ENCODE measurements around the gene RNASEH2B. TPM values are rescaled to one million over a fixed set of nuclear protein-coding genes. Genes with fewer than 3 reads are reported as not detected.

RNASEH2B gene
- total RNA-seq, 1 experiment from 2014 or later = 80.7 TPM

DNA sequence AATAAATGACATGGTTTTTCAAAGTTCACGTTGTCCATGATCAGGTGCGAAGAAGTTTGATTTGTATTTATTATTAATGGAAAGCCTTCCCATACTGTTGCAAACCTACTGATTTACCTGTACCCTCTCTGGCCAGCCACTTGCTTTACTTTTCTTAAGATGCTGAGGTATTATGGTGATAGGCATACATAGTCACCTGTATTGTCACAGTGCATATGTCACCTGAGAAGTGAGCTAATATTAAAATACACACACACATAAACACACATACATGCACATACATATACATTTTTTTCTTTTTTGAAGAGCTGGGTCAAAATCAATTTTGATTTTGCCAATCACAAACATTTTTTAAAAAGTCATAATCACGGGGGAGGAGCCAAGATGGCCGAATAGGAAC, 72.1 kb downstream of the RNASEH2B start:
- Histone ChIP-seq H3K4me3 (ENCODE audit: low read depth, low read length, poor library complexity, severe bottlenecking) (no peak overlapping the region), H3K27ac (ENCODE audit: low read depth, low read length, poor library complexity, severe bottlenecking) (no peak overlapping the region), H3K36me3 (ENCODE audit: insufficient read depth, low read length, poor library complexity, severe bottlenecking) (no peaks in the 10 kb centered on the region), H3K4me1 (ENCODE audit: insufficient read depth, low read length, poor library complexity, severe bottlenecking) (no peaks in the 10 kb centered on the region), H3K27me3 (replicated peaks; ENCODE audit: insufficient read depth, low read depth, low read length, poor library complexity) (no peaks in the 10 kb centered on the region), H3K9me3 (ENCODE audit: low read depth, low read length, poor library complexity, severe bottlenecking) (no peaks in the 10 kb centered on the region)
- DNase-seq (ENCODE audit: low spot score) = no peak
- intact Hi-C loops (cut with micrococcal nuclease; ENCODE audit: unreplicated experiment) = no loop called here
- BruUV-seq (replicated peaks) = no TSS peak
- POLR2A ChIA-PET (ENCODE audit: low non-redundant PET) = no interaction called here
- TF ChIP-seq, protein P1, sequence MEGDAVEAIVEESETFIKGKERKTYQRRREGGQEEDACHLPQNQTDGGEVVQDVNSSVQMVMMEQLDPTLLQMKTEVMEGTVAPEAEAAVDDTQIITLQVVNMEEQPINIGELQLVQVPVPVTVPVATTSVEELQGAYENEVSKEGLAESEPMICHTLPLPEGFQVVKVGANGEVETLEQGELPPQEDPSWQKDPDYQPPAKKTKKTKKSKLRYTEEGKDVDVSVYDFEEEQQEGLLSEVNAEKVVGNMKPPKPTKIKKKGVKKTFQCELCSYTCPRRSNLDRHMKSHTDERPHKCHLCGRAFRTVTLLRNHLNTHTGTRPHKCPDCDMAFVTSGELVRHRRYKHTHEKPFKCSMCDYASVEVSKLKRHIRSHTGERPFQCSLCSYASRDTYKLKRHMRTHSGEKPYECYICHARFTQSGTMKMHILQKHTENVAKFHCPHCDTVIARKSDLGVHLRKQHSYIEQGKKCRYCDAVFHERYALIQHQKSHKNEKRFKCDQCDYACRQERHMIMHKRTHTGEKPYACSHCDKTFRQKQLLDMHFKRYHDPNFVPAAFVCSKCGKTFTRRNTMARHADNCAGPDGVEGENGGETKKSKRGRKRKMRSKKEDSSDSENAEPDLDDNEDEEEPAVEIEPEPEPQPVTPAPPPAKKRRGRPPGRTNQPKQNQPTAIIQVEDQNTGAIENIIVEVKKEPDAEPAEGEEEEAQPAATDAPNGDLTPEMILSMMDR (conservative IDR thresholded peaks at IDR 0.05; ENCODE audit: low read depth, low read length) = no peak
- TF ChIP-seq EZH2 (IDR thresholded peaks at IDR 0.05; ENCODE audit: borderline replicate concordance, low read depth, low read length, poor library complexity, severe bottlenecking) = no peak
- CTCF ChIA-PET = no interaction called here

DNA sequence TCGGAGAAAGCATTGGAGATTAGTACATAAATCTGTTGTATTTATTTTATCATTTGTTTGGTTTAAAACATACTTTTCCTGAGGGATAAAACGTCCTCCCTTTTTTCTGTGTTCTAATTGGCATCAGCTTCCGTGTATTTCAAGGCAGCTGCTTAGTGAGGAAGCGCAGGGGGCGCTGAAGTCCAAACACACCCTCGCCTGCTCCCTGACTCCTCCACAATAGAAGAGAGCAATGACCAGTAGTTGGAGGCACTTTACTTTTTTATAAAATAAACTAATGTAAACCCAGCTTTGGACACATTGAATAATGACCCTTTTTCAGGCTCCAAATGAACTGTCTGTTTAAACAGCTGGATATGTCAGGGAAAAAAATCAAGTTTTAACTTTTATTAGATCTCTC, 79.9 kb downstream of the RNASEH2B start:
- CTCF ChIA-PET = no interaction called here
- POLR2A ChIA-PET (ENCODE audit: low non-redundant PET) = no interaction called here
- no peak for TF ChIP-seq EZH2 (IDR thresholded peaks at IDR 0.05; ENCODE audit: borderline replicate concordance, low read depth, low read length, poor library complexity, severe bottlenecking)
- TF ChIP-seq, protein P1 (conservative IDR thresholded peaks at IDR 0.05; ENCODE audit: low read depth, low read length) = peak; percentile 30; the same call in 1 of the 2 replicates
- Histone ChIP-seq H3K4me3 (ENCODE audit: low read depth, low read length, poor library complexity, severe bottlenecking) (no peak overlapping the region), H3K36me3 (ENCODE audit: insufficient read depth, low read length, poor library complexity, severe bottlenecking) (no peaks in the 10 kb centered on the region), H3K27me3 (replicated peaks; ENCODE audit: insufficient read depth, low read depth, low read length, poor library complexity) (no peaks in the 10 kb centered on the region), H3K4me1 (ENCODE audit: insufficient read depth, low read length, poor library complexity, severe bottlenecking) (peaks cover 4% of the 10 kb centered on the region), H3K27ac (ENCODE audit: low read depth, low read length, poor library complexity, severe bottlenecking) (no peak overlapping the region), H3K9me3 (ENCODE audit: low read depth, low read length, poor library complexity, severe bottlenecking) (no peaks in the 10 kb centered on the region)
- BruUV-seq (replicated peaks) = no TSS peak
- DNase-seq (ENCODE audit: low spot score) = no peak
- intact Hi-C loops (cut with micrococcal nuclease; ENCODE audit: unreplicated experiment) = no loop called here

DNA sequence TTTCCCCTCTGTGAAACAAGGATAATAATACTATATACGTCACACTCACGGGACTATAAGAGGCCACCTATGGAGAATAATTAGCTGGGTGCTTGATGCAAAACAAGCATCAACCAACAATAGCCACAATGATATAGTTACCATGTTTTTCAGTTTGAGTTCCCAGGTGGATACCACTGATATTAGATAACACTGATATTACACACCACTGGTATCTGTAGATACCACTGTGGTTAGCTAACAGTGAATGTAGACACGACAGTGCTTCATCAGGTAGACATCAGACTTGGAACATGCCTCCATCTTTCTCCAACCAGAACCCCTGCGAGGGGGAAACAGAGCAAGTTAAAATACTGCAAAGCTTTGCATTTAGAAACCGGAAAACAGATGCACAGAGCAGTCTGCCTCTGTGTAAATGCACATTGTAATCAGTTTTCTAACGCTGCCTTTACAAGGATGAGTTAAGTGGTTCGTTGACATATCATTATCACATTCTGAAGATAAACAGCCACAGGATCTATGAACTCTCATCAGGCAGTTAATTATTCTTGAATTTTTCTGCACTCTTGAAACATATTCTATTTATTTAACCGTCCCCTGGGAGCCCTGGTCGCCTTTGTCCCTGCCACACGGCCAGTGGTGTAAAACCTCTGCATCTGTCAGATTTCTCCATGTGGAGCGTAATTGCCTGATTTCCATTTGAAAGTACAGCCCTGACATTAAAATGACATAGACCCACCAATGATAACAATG, 80.7 kb downstream of the RNASEH2B start:
- Histone ChIP-seq H3K27me3 (replicated peaks; ENCODE audit: insufficient read depth, low read depth, low read length, poor library complexity) (no peaks in the 10 kb centered on the region), H3K36me3 (ENCODE audit: insufficient read depth, low read length, poor library complexity, severe bottlenecking) (no peaks in the 10 kb centered on the region), H3K4me1 (ENCODE audit: insufficient read depth, low read length, poor library complexity, severe bottlenecking) (peaks cover 8% of the 10 kb centered on the region), H3K9me3 (ENCODE audit: low read depth, low read length, poor library complexity, severe bottlenecking) (no peaks in the 10 kb centered on the region), H3K27ac (ENCODE audit: low read depth, low read length, poor library complexity, severe bottlenecking) (no peak overlapping the region), H3K4me3 (ENCODE audit: low read depth, low read length, poor library complexity, severe bottlenecking) (no peak overlapping the region)
- CTCF ChIA-PET = no interaction called here
- no TSS peak for BruUV-seq (replicated peaks)
- intact Hi-C loops (cut with micrococcal nuclease; ENCODE audit: unreplicated experiment) = no loop called here
- TF ChIP-seq, protein P1 (conservative IDR thresholded peaks at IDR 0.05; ENCODE audit: low read depth, low read length) = no peak
- no peak for TF ChIP-seq EZH2 (IDR thresholded peaks at IDR 0.05; ENCODE audit: borderline replicate concordance, low read depth, low read length, poor library complexity, severe bottlenecking)
- POLR2A ChIA-PET (ENCODE audit: low non-redundant PET) = no interaction called here
- DNase-seq (ENCODE audit: low spot score) = peak; percentile 21
